K562 (cell line): ENCODE results near the gene AFF3. TPM values are rescaled to one million over a fixed set of nuclear protein-coding genes. Genes with fewer than 3 reads are reported as not detected.

Experiments used
- ATAC-seq: fragments of 200-7000 bp; cut with Tn5 transposase; 3 replicates; pipeline ENCODE4 v1.9.1; 2020; ENCODE audit warnings: moderate library complexity
- BruUV-seq: library from RNA; stranded (reverse); fragments of 400-500 nt; replicated peaks from 2 replicates; lab custom pipeline; 2021; lab: Mats Ljungman, UMichigan
- CTCF ChIA-PET: fragments of 300-600 bp; formaldehyde crosslinking; extraction: SDS; loops from one replicate; lab custom pipeline; 2021; ENCODE audit warnings: low intra/inter-chr PET ratio; lab: Yijun Ruan, JAX
- POLR2A ChIA-PET: fragments of 300-600, 350-650 bp; sonication (Branson Sonifier 250); formaldehyde crosslinking; extraction: SDS; loops from one replicate; lab custom pipeline; 2021; ENCODE audit warnings: antibody characterized with exemption, inconsistent platforms; lab: Yijun Ruan, JAX
- DNase-seq, 4 experiments: peaks; one replicate each; pipeline versions ENCODE4 v3.0.0 to v3.0.0-alpha.2; 2011 to 2018; ENCODE audit warnings: low spot score in 3 of 4, mixed read lengths in 3 of 4; ENCODE audit errors: extremely low read depth in 1 of 4
- FAIRE-seq: peaks from 2 replicates; lab custom pipeline; 2011; peaks lifted over from hg19 to GRCh38; lab: Jason Lieb, UNC
- H2AFZ ChIP-seq: 2 replicates; pipeline ENCODE4 v1.6.0; 2011; ENCODE audit warnings: low read depth, low read length, control low read depth, inconsistent platforms
- H3K27ac ChIP-seq: fragments of 200-600 bp; 3 replicates; pipeline ENCODE4 v1.8.0; 2011; ENCODE audit warnings: low read depth, mild to moderate bottlenecking, control low read depth, inconsistent platforms, low read length, moderate library complexity, mixed read lengths; ENCODE audit errors: extremely low read depth
- H3K27me3 ChIP-seq, 2 experiments: fragments of 300-600 bp in 1 of 2; 2 replicates in 1 of 2; 3 replicates in 1 of 2; pipeline versions ENCODE4 v1.6.0 to v1.8.0; 2011; ENCODE audit warnings: inconsistent platforms in 2 of 2, low read length in 2 of 2, mild to moderate bottlenecking in 1 of 2, mixed read lengths in 1 of 2, moderate library complexity in 1 of 2; ENCODE audit not compliant: control insufficient read depth in 2 of 2, insufficient read depth in 2 of 2
- H3K36me3 ChIP-seq: fragments of 300-600 bp; 3 replicates; pipeline ENCODE4 v1.8.0; 2011; ENCODE audit warnings: mild to moderate bottlenecking, low read length, inconsistent platforms; ENCODE audit not compliant: control insufficient read depth, insufficient read depth
- H3K4me1 ChIP-seq, 2 experiments: fragments of 200-600 bp in 1 of 2; replicated peaks in 1 of 2; 2 replicates in 1 of 2; 3 replicates in 1 of 2; pipeline versions ENCODE4 v1.5.1 to v1.8.0; 2011; ENCODE audit warnings: inconsistent platforms in 2 of 2, low read length in 2 of 2, mild to moderate bottlenecking in 1 of 2, mixed read lengths in 1 of 2, moderate library complexity in 1 of 2; ENCODE audit not compliant: control insufficient read depth in 2 of 2, insufficient read depth in 2 of 2
- H3K4me2 ChIP-seq: 2 replicates; pipeline ENCODE4 v1.6.1; 2011; ENCODE audit warnings: low read length, control low read depth, inconsistent platforms, mixed read lengths; ENCODE audit not compliant: insufficient read depth
- H3K4me3 ChIP-seq: fragments of 200-600 bp; sonication (generic), shearing (Covaris generic); 2 replicates; pipeline ENCODE4 v1.5.1; 2016; ENCODE audit warnings: control low read depth, inconsistent platforms
- H3K79me2 ChIP-seq: fragments of 200-600 bp; 3 replicates; pipeline ENCODE4 v1.8.0; 2011; ENCODE audit warnings: low read length, inconsistent platforms; ENCODE audit not compliant: control insufficient read depth, insufficient read depth
- H3K9ac ChIP-seq, 2 experiments: 2 replicates each; pipeline versions ENCODE4 v1.6.0 to v1.6.1; 2011; ENCODE audit warnings: low read depth in 2 of 2, low read length in 2 of 2, control low read depth in 1 of 2, inconsistent platforms in 1 of 2, mild to moderate bottlenecking in 1 of 2, mixed read lengths in 1 of 2; ENCODE audit not compliant: insufficient read depth in 1 of 2
- H3K9me1 ChIP-seq: one replicate; pipeline ENCODE4 v1.6.0; 2011; ENCODE audit warnings: inconsistent platforms, mild to moderate bottlenecking, low read length, moderate library complexity; ENCODE audit not compliant: control insufficient read depth, insufficient read depth
- H3K9me3 ChIP-seq: replicated peaks from 2 replicates; pipeline ENCODE4 v1.5.1; 2011; ENCODE audit warnings: low read depth, low read length, inconsistent platforms; ENCODE audit not compliant: control insufficient read depth, insufficient read depth
- H4K20me1 ChIP-seq: replicated peaks from 2 replicates; pipeline ENCODE4 v1.6.1; 2011; ENCODE audit warnings: low read length, inconsistent platforms, mixed read lengths; ENCODE audit not compliant: control insufficient read depth, insufficient read depth
- MTF1 ChIP-seq: fragments of 250-450 bp; sonication (Bioruptor Pico); IDR thresholded peaks from 2 replicates; pipeline ENCODE4 v1.9.0; 2021; ENCODE audit warnings: moderate library complexity, mild to moderate bottlenecking, inconsistent platforms, borderline replicate concordance
- MXD1 ChIP-seq: fragments of 250-450 bp; sonication (Bioruptor Pico); IDR thresholded peaks from 2 replicates; pipeline ENCODE4 v1.8.0; 2021; ENCODE audit warnings: borderline replicate concordance, mild to moderate bottlenecking, moderate library complexity; ENCODE audit not compliant: poor library complexity, severe bottlenecking
- NFRKB ChIP-seq: fragments of 450-650 bp; IDR thresholded peaks from 2 replicates; pipeline ENCODE4 v1.6.1; 2016; ENCODE audit warnings: low read depth
- SOX6 ChIP-seq: fragments of 450-650 bp; IDR thresholded peaks from 2 replicates; pipeline ENCODE4 v1.6.1; 2014; ENCODE audit warnings: mild to moderate bottlenecking
- SRSF1 ChIP-seq: fragments of 200-400 bp; formaldehyde crosslinking; IDR thresholded peaks from 2 replicates; pipeline ENCODE4 v1.6.1; 2017; ENCODE audit warnings: mild to moderate bottlenecking, low read depth, low read length, moderate library complexity
- ZBTB17 ChIP-seq: fragments of 450-650 bp; formaldehyde crosslinking; IDR thresholded peaks from 2 replicates; pipeline ENCODE4 v1.4.0; 2020; ENCODE audit warnings: mild to moderate bottlenecking
- ZNF407 ChIP-seq: fragments of 450-650 bp; IDR thresholded peaks from 2 replicates; pipeline ENCODE4 v1.6.1; 2016; ENCODE audit warnings: low read depth
- ZNF449 ChIP-seq: fragments of 250-450 bp; sonication (Bioruptor Pico); IDR thresholded peaks from 2 replicates; pipeline ENCODE4 v1.8.0; 2022; ENCODE audit warnings: moderate library complexity, mild to moderate bottlenecking, inconsistent platforms
- ZNF561 ChIP-seq: fragments of 450-650 bp; formaldehyde crosslinking; conservative IDR thresholded peaks from 2 replicates; pipeline ENCODE4 v1.4.0; 2020; ENCODE audit warnings: mild to moderate bottlenecking, moderate library complexity
- ZNF57 ChIP-seq: fragments of 450-650 bp; formaldehyde crosslinking; IDR thresholded peaks from 2 replicates; pipeline ENCODE4 v1.4.0; 2020; ENCODE audit warnings: mild to moderate bottlenecking, moderate library complexity
- ZNF707 ChIP-seq: fragments of 250-450 bp; sonication (Bioruptor Pico); conservative IDR thresholded peaks from 2 replicates; pipeline ENCODE4 v1.8.0; 2022; ENCODE audit warnings: inconsistent platforms, mild to moderate bottlenecking, moderate library complexity
- WGBS: fragments of 100-300 bp; shearing (Covaris generic); methylation state at CpG from one replicate; pipeline ENCODE4 v1.1.6; 2016; ENCODE audit warnings: low coverage, mixed read lengths; ENCODE audit not compliant: insufficient coverage; ENCODE audit errors: missing lambda C conversion rate; 5-methylcytosine and 5-hydroxymethylcytosine counted together
- in situ Hi-C: fragments of 300-500 bp; cut with MboI; formaldehyde crosslinking; loops from 4 replicates; pipeline ENCODE4 v1.15.0; 2018; ENCODE audit warnings: inconsistent platforms, mixed read lengths
- intact Hi-C: fragments of 100-400 bp; cut with micrococcal nuclease; formaldehyde crosslinking; loops from 2 replicates; pipeline ENCODE4 v1.14.2; 2022
- polyA plus RNA-seq, 8 experiments: library from polyadenylated mRNA; depleted of rRNA in 4 of 8; stranded (reverse) in 5 of 8; unstranded in 3 of 8; fragments of >200 nt; fragmentation: Nextera tagmentation in 2 of 8; fragmentation: Illumina TruSeq in 1 of 8; extraction: Ambion mirVana in 2 of 8; extraction: Trizol in 1 of 8; gene quantifications; 2 replicates each; pipeline versions ENCODE4 v1.2.1 to v1.2.3, GENCODE V29; 2011 to 2014; ENCODE audit warnings: inconsistent platforms in 1 of 8, missing spikeins in 1 of 8
- total RNA-seq, 7 experiments: library from RNA; depleted of rRNA in 6 of 7; stranded (reverse); fragments of >200 nt in 6 of 7; fragmentation: Illumina TruSeq in 2 of 7; extraction: Trizol in 2 of 7; gene quantifications; 2 replicates each; pipeline versions ENCODE4 v1.2.1 to v1.2.3, GENCODE V29; 2011 to 2021; ENCODE audit warnings: low replicate concordance in 1 of 7

Gene AFF3
- total and polyA plus RNA-seq, 9 of the 15 experiments (the other 6 are each of a cell fraction or from before 2014, with no cell fraction given), result 0.02 to 0.11 TPM; not detected in 7

GRCh38 chr2:99846462-99847107 is 295.8 kb downstream of the AFF3 start:
- no peaks in the 10 kb centered on the region for H3K9me3 ChIP-seq
- no peak overlapping the region for H3K27ac ChIP-seq
- WGBS, result 4% methylated on average over 5 of the region's 5 CpGs
- no peak overlapping the region for H3K4me3 ChIP-seq
- H2AFZ ChIP-seq, result no peak overlapping the region
- no peaks in the 10 kb centered on the region for H3K4me1 ChIP-seq
- no peak overlapping the region for H3K4me2 ChIP-seq
- peaks cover 0 to 7% of the 10 kb centered on the region in 2 experiments; a peak in 4 of 5 replicates for H3K27me3 ChIP-seq
- POLR2A ChIA-PET, result no interaction called here
- H3K36me3 ChIP-seq, result no peaks in the 10 kb centered on the region
- no peak for DNase-seq
- no peak for TF ChIP-seq ZNF449 (CRISPR knock-in tag)
- no peak for TF ChIP-seq NFRKB
- no peak for TF ChIP-seq ZBTB17
- TF ChIP-seq ZNF707 (CRISPR knock-in tag), result no peak
- no peak for TF ChIP-seq SOX6
- TF ChIP-seq ZNF407, result no peak
- no peak for TF ChIP-seq ZNF57 (CRISPR knock-in tag)
- no peak for TF ChIP-seq MTF1
- TF ChIP-seq ZNF561 (CRISPR knock-in tag), result no peak
- no peak for TF ChIP-seq MXD1 (CRISPR knock-in tag)
- no peak for TF ChIP-seq SRSF1
- H3K79me2 ChIP-seq, result no peaks in the 10 kb centered on the region
- CTCF ChIA-PET, result no interaction called here
- no peaks in the 10 kb centered on the region for H4K20me1 ChIP-seq
- no peak overlapping the region for H3K9ac ChIP-seq
- ATAC-seq, result no peak
- no peak for FAIRE-seq
- no TSS peak for BruUV-seq
- no peaks in the 10 kb centered on the region for H3K9me1 ChIP-seq
- in situ Hi-C loops, result no loop called here
- intact Hi-C loops, result no loop called here
